Adipocyte (in vitro differentiated cells): Measurements from ENCODE around the gene DNTTIP2.

Source experiments
- DNase-seq: peaks from one replicate; pipeline ENCODE4 v3.0.0-alpha.2; 2015; ENCODE audit warnings: low read depth
- H3K27me3 ChIP-seq: replicated peaks from 2 replicates; pipeline ENCODE4 v1.7.0; 2013; ENCODE audit warnings: mild to moderate bottlenecking, low read length, moderate library complexity; ENCODE audit not compliant: control insufficient read depth, insufficient read depth
- H3K36me3 ChIP-seq: 2 replicates; pipeline ENCODE4 v1.7.0; 2013; ENCODE audit warnings: low read length, mild to moderate bottlenecking, moderate library complexity; ENCODE audit not compliant: control insufficient read depth, insufficient read depth, severe bottlenecking
- H3K4me1 ChIP-seq: 2 replicates; pipeline ENCODE4 v1.7.0; 2013; ENCODE audit warnings: mild to moderate bottlenecking, low read length, moderate library complexity; ENCODE audit not compliant: control insufficient read depth, insufficient read depth
- H3K4me3 ChIP-seq: 2 replicates; pipeline ENCODE4 v1.7.0; 2013; ENCODE audit warnings: mild to moderate bottlenecking, low read length, moderate library complexity
- H3K9ac ChIP-seq: 2 replicates; pipeline ENCODE4 v1.7.0; 2013; ENCODE audit warnings: mild to moderate bottlenecking, low read length, moderate library complexity
- H3K9me3 ChIP-seq: 2 replicates; pipeline ENCODE4 v1.7.0; 2013; ENCODE audit warnings: mild to moderate bottlenecking, low read length, moderate library complexity; ENCODE audit not compliant: control insufficient read depth

DNTTIP2 gene

GRCh38 chr1:93848350-93848883, 30.6 kb downstream of the DNTTIP2 start:
- H3K9me3 ChIP-seq: no peaks in the 10 kb centered on the region
- H3K27me3 ChIP-seq: no peaks in the 10 kb centered on the region
- H3K9ac ChIP-seq: peak overlapping the region; percentile 86
- H3K4me1 ChIP-seq: peaks cover 27% of the 10 kb centered on the region
- H3K36me3 ChIP-seq: no peaks in the 10 kb centered on the region
- DNase-seq: peak; percentile 15
- peak overlapping the region; percentile 93 for H3K4me3 ChIP-seq

DNA sequence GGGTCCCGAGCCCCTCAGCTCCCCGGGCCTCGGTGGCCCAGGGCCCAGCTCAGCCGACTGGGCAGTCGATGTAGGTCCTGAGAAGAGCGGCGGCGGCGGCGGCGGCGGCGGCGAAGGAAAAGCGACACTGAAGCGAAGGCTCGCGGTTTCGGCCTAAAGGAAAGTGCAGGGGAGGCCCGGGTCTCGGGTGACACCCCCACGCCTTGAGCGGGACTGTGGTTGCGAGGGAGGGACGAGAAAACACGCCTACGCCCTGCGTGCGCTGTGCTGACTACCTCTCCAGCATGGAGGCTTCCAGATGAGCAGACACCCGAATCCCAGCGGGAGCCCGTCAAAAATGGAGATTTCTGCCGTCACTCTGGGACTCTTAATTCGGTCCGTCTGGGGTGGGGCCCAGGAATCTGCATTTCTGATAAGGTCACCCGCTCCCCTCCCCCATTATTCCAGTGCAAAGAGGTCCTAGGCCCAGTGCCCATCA, 31.2 kb downstream of the DNTTIP2 start:
- DNase-seq: peak; percentile 81
- Histone ChIP-seq H3K4me3 (peak overlapping the region; percentile 93), H3K27me3 (no peaks in the 10 kb centered on the region), H3K36me3 (no peaks in the 10 kb centered on the region), H3K9ac (peak overlapping the region; percentile 86), H3K4me1 (peaks cover 32% of the 10 kb centered on the region), H3K9me3 (no peaks in the 10 kb centered on the region)

- Histone ChIP-seq H3K27me3 (no peaks in the 10 kb centered on the region), H3K4me1 (peaks cover 37% of the 10 kb centered on the region), H3K4me3 (peak overlapping the region; percentile 93), H3K36me3 (no peaks in the 10 kb centered on the region), H3K9ac (peak overlapping the region; percentile 86), H3K9me3 (no peaks in the 10 kb centered on the region)
- peak; percentile 93 for DNase-seq
Observed at GRCh38 chr1:93846992-93847810, 31.8 kb downstream of the DNTTIP2 start.

DNA sequence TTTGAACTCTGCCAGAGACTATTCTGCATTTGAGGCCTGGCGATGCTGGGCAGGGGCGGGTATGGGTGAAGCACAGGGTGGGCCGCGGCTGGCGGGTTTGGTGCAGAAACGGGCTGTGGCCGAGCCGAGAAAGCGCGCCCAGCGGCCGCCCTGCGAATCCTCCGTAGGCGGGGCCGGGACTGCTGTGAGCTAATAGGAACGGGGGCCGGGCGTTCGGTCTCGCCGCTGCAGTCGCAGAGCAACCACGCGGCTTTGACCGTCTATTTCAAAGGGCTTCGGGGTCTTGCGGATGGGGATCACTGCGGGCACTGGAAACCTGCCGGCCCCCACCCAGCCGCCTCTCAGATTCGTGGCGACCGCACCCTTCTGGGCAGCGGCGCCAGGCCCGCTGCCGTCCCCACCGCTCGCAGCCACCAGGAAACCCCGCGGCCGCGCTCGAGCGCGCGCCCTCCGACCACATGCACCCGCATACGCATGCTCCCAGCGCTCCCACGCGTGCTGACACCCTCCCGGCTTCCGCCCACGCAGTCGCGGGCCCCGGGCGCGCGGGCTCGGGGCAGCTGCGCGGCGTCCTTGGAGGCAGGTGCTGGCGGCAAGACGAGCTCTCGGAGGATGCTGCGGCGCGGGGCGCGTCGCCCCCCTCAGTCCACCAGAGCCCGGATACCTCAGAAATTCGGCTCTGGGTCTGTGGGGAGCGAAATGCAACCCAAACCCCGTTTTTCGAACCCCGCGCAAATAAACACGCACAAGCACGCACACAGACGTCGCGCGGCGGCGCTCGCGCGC, 32.6 kb downstream of the DNTTIP2 start:
- H3K4me3 ChIP-seq: peak overlapping the region; percentile 93
- H3K9me3 ChIP-seq: no peaks in the 10 kb centered on the region
- H3K27me3 ChIP-seq: no peaks in the 10 kb centered on the region
- H3K36me3 ChIP-seq: no peaks in the 10 kb centered on the region
- DNase-seq: peak; percentile 94
- H3K9ac ChIP-seq: peak overlapping the region; percentile 86
- peaks cover 37% of the 10 kb centered on the region for H3K4me1 ChIP-seq

- Histone ChIP-seq H3K27me3 (no peaks in the 10 kb centered on the region), H3K9ac (peak overlapping the region; percentile 86), H3K4me3 (peak overlapping the region; percentile 93), H3K4me1 (peaks cover 37% of the 10 kb centered on the region), H3K36me3 (no peaks in the 10 kb centered on the region), H3K9me3 (no peaks in the 10 kb centered on the region)
- DNase-seq: peak; percentile 83
Observed at GRCh38 chr1:93845538-93846205, 33.3 kb downstream of the DNTTIP2 start.

DNA sequence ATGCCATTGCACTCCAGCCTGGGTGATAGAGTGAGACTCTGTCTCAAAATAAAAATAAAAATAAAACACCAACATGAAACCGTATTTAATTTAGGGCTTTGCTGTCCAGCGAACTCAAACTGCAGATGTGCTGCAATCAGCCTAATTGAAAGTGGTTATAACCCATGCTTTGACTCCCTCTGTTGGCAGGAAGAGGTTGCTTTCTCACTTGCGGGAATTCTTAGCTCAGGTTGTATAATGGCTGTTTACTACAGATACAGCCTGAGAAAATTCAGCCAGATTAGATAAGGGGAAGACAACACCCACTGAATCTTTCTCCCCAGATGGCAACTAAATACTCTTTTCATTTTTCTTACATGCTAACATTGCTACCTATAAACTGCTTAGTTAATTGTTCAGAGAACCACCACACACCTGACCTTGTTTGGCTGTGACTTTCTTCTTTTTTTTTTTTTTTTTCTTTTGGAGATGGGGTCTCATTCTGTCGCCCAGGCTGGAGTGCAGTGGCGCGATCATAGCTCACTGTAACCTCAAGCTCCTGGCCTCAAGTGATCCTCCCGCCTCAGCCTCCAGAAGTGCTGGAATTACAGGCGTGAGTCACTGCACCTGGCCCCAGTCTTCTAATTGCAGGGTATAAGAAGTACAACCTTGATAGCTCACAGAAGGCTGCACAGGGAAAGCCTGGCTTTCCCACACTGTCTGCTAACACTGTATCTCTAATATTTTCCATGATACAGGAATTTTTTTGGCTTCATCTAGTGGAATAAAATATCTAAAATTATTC, 34.6 kb downstream of the DNTTIP2 start:
- DNase-seq: peak; percentile 91

GRCh38 chr1:93842750-93843500, 36.1 kb downstream of the DNTTIP2 start:
- DNase-seq: peak; percentile 14
- no peaks in the 10 kb centered on the region for H3K36me3 ChIP-seq
- peaks cover 41% of the 10 kb centered on the region for H3K4me1 ChIP-seq
- H3K9ac ChIP-seq: peak overlapping the region; percentile 19
- H3K27me3 ChIP-seq: no peaks in the 10 kb centered on the region
- H3K4me3 ChIP-seq: no peak overlapping the region
- no peaks in the 10 kb centered on the region for H3K9me3 ChIP-seq

More for the DNA sequence above, 34.6 kb downstream of the DNTTIP2 start:
- peaks cover 47% of the 10 kb centered on the region for H3K4me1 ChIP-seq
- H3K9ac ChIP-seq: no peak overlapping the region
- no peak overlapping the region for H3K4me3 ChIP-seq
- no peaks in the 10 kb centered on the region for H3K9me3 ChIP-seq
- no peaks in the 10 kb centered on the region for H3K36me3 ChIP-seq
- H3K27me3 ChIP-seq: no peaks in the 10 kb centered on the region

DNA sequence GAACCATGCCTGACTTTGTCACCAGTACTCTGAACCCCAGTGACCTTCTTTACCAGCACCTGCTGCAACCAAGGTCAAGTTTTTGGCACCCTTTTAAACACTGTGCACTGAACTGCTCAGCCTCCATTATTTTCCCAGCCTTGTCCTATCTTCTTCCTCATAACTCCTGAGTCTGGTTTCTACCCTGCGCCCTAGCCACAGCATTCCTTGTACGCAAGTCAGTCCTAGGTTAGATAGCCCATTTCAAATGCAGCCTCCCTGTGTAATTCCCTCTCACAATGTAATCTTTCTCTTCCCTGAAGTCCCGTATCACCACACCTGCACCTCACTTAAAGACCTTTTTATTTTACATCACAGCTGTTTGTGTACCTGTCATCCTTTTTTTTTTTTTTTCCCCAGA, 37.2 kb downstream of the DNTTIP2 start:
- no peak overlapping the region for H3K4me3 ChIP-seq
- H3K36me3 ChIP-seq: no peaks in the 10 kb centered on the region
- H3K4me1 ChIP-seq: peaks cover 41% of the 10 kb centered on the region
- no peak for DNase-seq
- H3K9me3 ChIP-seq: no peaks in the 10 kb centered on the region
- H3K9ac ChIP-seq: no peak overlapping the region
- H3K27me3 ChIP-seq: no peaks in the 10 kb centered on the region

- Histone ChIP-seq H3K4me1 (peaks cover 41% of the 10 kb centered on the region), H3K27me3 (no peaks in the 10 kb centered on the region), H3K4me3 (no peak overlapping the region), H3K36me3 (no peaks in the 10 kb centered on the region), H3K9ac (no peak overlapping the region), H3K9me3 (no peaks in the 10 kb centered on the region)
- DNase-seq: no peak
Observed at GRCh38 chr1:93840956-93841482, 38.0 kb downstream of the DNTTIP2 start.

- H3K4me3 ChIP-seq: no peak overlapping the region
- no peak overlapping the region for H3K9ac ChIP-seq
- no peaks in the 10 kb centered on the region for H3K36me3 ChIP-seq
- no peaks in the 10 kb centered on the region for H3K9me3 ChIP-seq
- no peak for DNase-seq
- H3K4me1 ChIP-seq: peaks cover 32% of the 10 kb centered on the region
- H3K27me3 ChIP-seq: no peaks in the 10 kb centered on the region
Observed at GRCh38 chr1:93839753-93840152, 39.3 kb downstream of the DNTTIP2 start.
